Activated CD4-positive, alpha-beta memory T cell treated with anti-CD3 and anti-CD28 coated beads for 36 hours (primary cell): Measurements from ENCODE around the gene ADGRB3. TPM values are rescaled to one million over a fixed set of nuclear protein-coding genes. Genes with fewer than 3 reads are reported as not detected.
"Not testable (repeated sequence)": the region's sequence is repeated elsewhere in the genome, so short reads cannot be mapped to it uniquely, and the experiment has no call there.

Experiments used
- CTCF ChIA-PET: fragments of 350-600 bp; sonication (Branson Sonifier 250); formaldehyde crosslinking; loops from one replicate; lab custom pipeline; 2021; ENCODE audit warnings: antibody characterized with exemption, inconsistent platforms; lab: Charles Lee
- POLR2A ChIA-PET: fragments of 350-600 bp; sonication (Branson Sonifier 250); formaldehyde crosslinking; loops from one replicate; lab custom pipeline; 2021; ENCODE audit warnings: antibody characterized with exemption; lab: Charles Lee
- DNase-seq: peaks from one replicate; pipeline ENCODE4 v3.0.0-alpha.2; 2020
- H3K27ac Mint-ChIP-seq: one replicate; pipeline ENCODE4 v1.8.0; 2021; ENCODE audit warnings: mixed read lengths
- H3K27me3 Mint-ChIP-seq: one replicate; pipeline ENCODE4 v1.8.0; 2021; ENCODE audit warnings: mixed read lengths
- H3K36me3 Mint-ChIP-seq: one replicate; pipeline ENCODE4 v1.8.0; 2021; ENCODE audit warnings: mixed read lengths
- H3K4me1 Mint-ChIP-seq: one replicate; pipeline ENCODE4 v1.8.0; 2021; ENCODE audit warnings: low read depth, mixed read lengths
- H3K4me3 Mint-ChIP-seq: one replicate; pipeline ENCODE4 v1.8.0; 2021; ENCODE audit warnings: mild to moderate bottlenecking, mixed read lengths
- H3K9me3 Mint-ChIP-seq: one replicate; pipeline ENCODE4 v1.8.0; 2021; ENCODE audit warnings: mixed read lengths
- intact Hi-C: fragments of 100-400 bp; cut with micrococcal nuclease; formaldehyde crosslinking; loops from one replicate; pipeline ENCODE4 v1.15.1; 2023
- total RNA-seq, 2 experiments: library from RNA; stranded (reverse); gene quantifications; one replicate each; pipeline ENCODE4 v1.2.3, GENCODE V29; 2021

The ADGRB3 gene
- total RNA-seq, 2 experiments from 2014 or later: not detected

GRCh38 chr6:69285054-69285453 is 650.0 kb downstream of the ADGRB3 start:
- Mint-ChIP-seq H3K36me3 (no peaks in the 10 kb centered on the region), H3K4me1 (no peaks in the 10 kb centered on the region), H3K27me3 (no peaks in the 10 kb centered on the region), H3K27ac (no peak overlapping the region), H3K9me3 (no peaks in the 10 kb centered on the region), H3K4me3 (no peak overlapping the region)
- intact Hi-C loops: no loop called here
- POLR2A ChIA-PET: no interaction called here
- CTCF ChIA-PET: no interaction called here
- no peak for DNase-seq

GRCh38 chr6:69286331-69286730 is 651.2 kb downstream of the ADGRB3 start:
- no peak overlapping the region for H3K4me3 Mint-ChIP-seq
- no peak overlapping the region for H3K27ac Mint-ChIP-seq
- H3K27me3 Mint-ChIP-seq: no peaks in the 10 kb centered on the region
- ChIA-PET POLR2A (no interaction called here), CTCF (no interaction called here)
- intact Hi-C loops: no loop called here
- no peak for DNase-seq
- no peaks in the 10 kb centered on the region for H3K4me1 Mint-ChIP-seq
- no peaks in the 10 kb centered on the region for H3K36me3 Mint-ChIP-seq
- H3K9me3 Mint-ChIP-seq: no peaks in the 10 kb centered on the region

- intact Hi-C loops, H3K36me3 Mint-ChIP-seq, H3K27me3 Mint-ChIP-seq, CTCF ChIA-PET, DNase-seq, POLR2A ChIA-PET, H3K4me1 Mint-ChIP-seq, H3K9me3 Mint-ChIP-seq, H3K4me3 Mint-ChIP-seq, H3K27ac Mint-ChIP-seq: not testable (repeated sequence)
Observed at GRCh38 chr6:69288198-69288597, 653.1 kb downstream of the ADGRB3 start.

- DNase-seq: no peak
- POLR2A ChIA-PET: no interaction called here
- H3K27ac Mint-ChIP-seq: no peak overlapping the region
- intact Hi-C loops: no loop called here
- no peaks in the 10 kb centered on the region for H3K9me3 Mint-ChIP-seq
- no peaks in the 10 kb centered on the region for H3K36me3 Mint-ChIP-seq
- H3K4me1 Mint-ChIP-seq: no peaks in the 10 kb centered on the region
- H3K4me3 Mint-ChIP-seq: no peak overlapping the region
- CTCF ChIA-PET: no interaction called here
- no peaks in the 10 kb centered on the region for H3K27me3 Mint-ChIP-seq
Observed at GRCh38 chr6:69289689-69290495, 654.8 kb downstream of the ADGRB3 start.

- CTCF ChIA-PET: no interaction called here
Observed at GRCh38 chr6:69293471-69293870, 658.4 kb downstream of the ADGRB3 start.

GRCh38 chr6:69294407-69294806 is 659.3 kb downstream of the ADGRB3 start:
- Mint-ChIP-seq H3K4me3 (no peak overlapping the region), H3K27ac (no peak overlapping the region), H3K36me3 (no peaks in the 10 kb centered on the region), H3K9me3 (no peaks in the 10 kb centered on the region), H3K4me1 (no peaks in the 10 kb centered on the region), H3K27me3 (no peaks in the 10 kb centered on the region)
- ChIA-PET CTCF (no interaction called here), POLR2A (no interaction called here)
- DNase-seq: no peak
- intact Hi-C loops: no loop called here

More at GRCh38 chr6:69293471-69293870, 658.4 kb downstream of the ADGRB3 start:
- no peak overlapping the region for H3K27ac Mint-ChIP-seq
- no peak overlapping the region for H3K4me3 Mint-ChIP-seq
- no peaks in the 10 kb centered on the region for H3K27me3 Mint-ChIP-seq
- H3K4me1 Mint-ChIP-seq: no peaks in the 10 kb centered on the region
- intact Hi-C loops: no loop called here
- H3K9me3 Mint-ChIP-seq: no peaks in the 10 kb centered on the region
- no peaks in the 10 kb centered on the region for H3K36me3 Mint-ChIP-seq
- DNase-seq: no peak
- POLR2A ChIA-PET: no interaction called here

- ChIA-PET CTCF (no interaction called here), POLR2A (no interaction called here)
- Mint-ChIP-seq H3K4me3 (no peak overlapping the region), H3K27me3 (no peaks in the 10 kb centered on the region), H3K36me3 (no peaks in the 10 kb centered on the region), H3K4me1 (no peaks in the 10 kb centered on the region), H3K27ac (no peak overlapping the region), H3K9me3 (no peaks in the 10 kb centered on the region)
- no peak for DNase-seq
- intact Hi-C loops: no loop called here
Observed at GRCh38 chr6:69294862-69295261, 659.8 kb downstream of the ADGRB3 start.

GRCh38 chr6:69303382-69303781 is 668.3 kb downstream of the ADGRB3 start:
- intact Hi-C loops: no loop called here
- DNase-seq: no peak
- Mint-ChIP-seq H3K36me3 (no peaks in the 10 kb centered on the region), H3K4me1 (no peaks in the 10 kb centered on the region), H3K27me3 (no peaks in the 10 kb centered on the region), H3K27ac (no peak overlapping the region), H3K9me3 (peaks cover 2% of the 10 kb centered on the region), H3K4me3 (no peak overlapping the region)
- CTCF ChIA-PET: no interaction called here
- POLR2A ChIA-PET: no interaction called here

GRCh38 chr6:69305456-69305855 is 670.4 kb downstream of the ADGRB3 start:
- H3K27ac Mint-ChIP-seq: no peak overlapping the region
- no peak for DNase-seq
- no peaks in the 10 kb centered on the region for H3K27me3 Mint-ChIP-seq
- ChIA-PET POLR2A (no interaction called here), CTCF (no interaction called here)
- H3K4me3 Mint-ChIP-seq: no peak overlapping the region
- H3K4me1 Mint-ChIP-seq: no peaks in the 10 kb centered on the region
- H3K9me3 Mint-ChIP-seq: peaks cover 2% of the 10 kb centered on the region
- intact Hi-C loops: no loop called here
- no peaks in the 10 kb centered on the region for H3K36me3 Mint-ChIP-seq

GRCh38 chr6:69308584-69308983 is 673.5 kb downstream of the ADGRB3 start:
- intact Hi-C loops: no loop called here
- no peaks in the 10 kb centered on the region for H3K36me3 Mint-ChIP-seq
- H3K27me3 Mint-ChIP-seq: no peaks in the 10 kb centered on the region
- ChIA-PET CTCF (no interaction called here), POLR2A (no interaction called here)
- H3K4me1 Mint-ChIP-seq: no peaks in the 10 kb centered on the region
- DNase-seq: no peak
- H3K4me3 Mint-ChIP-seq: no peak overlapping the region
- H3K9me3 Mint-ChIP-seq: no peaks in the 10 kb centered on the region
- no peak overlapping the region for H3K27ac Mint-ChIP-seq

GRCh38 chr6:69311888-69312287 is 676.8 kb downstream of the ADGRB3 start:
- H3K27ac Mint-ChIP-seq: no peak overlapping the region
- no peaks in the 10 kb centered on the region for H3K27me3 Mint-ChIP-seq
- no peak overlapping the region for H3K4me3 Mint-ChIP-seq
- H3K9me3 Mint-ChIP-seq: no peaks in the 10 kb centered on the region
- POLR2A ChIA-PET: no interaction called here
- intact Hi-C loops: no loop called here
- no peaks in the 10 kb centered on the region for H3K36me3 Mint-ChIP-seq
- DNase-seq: no peak
- CTCF ChIA-PET: no interaction called here
- no peaks in the 10 kb centered on the region for H3K4me1 Mint-ChIP-seq

- DNase-seq: no peak
- intact Hi-C loops: no loop called here
- ChIA-PET CTCF (no interaction called here), POLR2A (no interaction called here)
- Mint-ChIP-seq H3K27me3 (no peaks in the 10 kb centered on the region), H3K4me3 (no peak overlapping the region), H3K27ac (no peak overlapping the region), H3K36me3 (no peaks in the 10 kb centered on the region), H3K9me3 (no peaks in the 10 kb centered on the region), H3K4me1 (no peaks in the 10 kb centered on the region)
Observed at GRCh38 chr6:69314001-69314400, 678.9 kb downstream of the ADGRB3 start.

- intact Hi-C loops: no loop called here
- ChIA-PET CTCF (no interaction called here), POLR2A (no interaction called here)
- no peak overlapping the region for H3K27ac Mint-ChIP-seq
- no peak for DNase-seq
- no peak overlapping the region for H3K4me3 Mint-ChIP-seq
- H3K4me1 Mint-ChIP-seq: no peaks in the 10 kb centered on the region
- no peaks in the 10 kb centered on the region for H3K9me3 Mint-ChIP-seq
- H3K27me3 Mint-ChIP-seq: no peaks in the 10 kb centered on the region
- no peaks in the 10 kb centered on the region for H3K36me3 Mint-ChIP-seq
Observed at GRCh38 chr6:69314531-69314930, 679.4 kb downstream of the ADGRB3 start.
